Caco-2 (cell line): Measurements from ENCODE around the gene RIIAD1. TPM values are rescaled to one million over a fixed set of nuclear protein-coding genes. Genes with fewer than 3 reads are reported as not detected.

Source experiments
- BruUV-seq: library from RNA; stranded (reverse); fragments of 400-500 nt; replicated peaks from 2 replicates; lab custom pipeline; 2021; lab: Mats Ljungman, UMichigan
- CTCF ChIA-PET: fragments of 300-600 bp; sonication (Branson Sonifier 250); formaldehyde crosslinking; loops from one replicate; lab custom pipeline; 2022; ENCODE audit warnings: antibody characterized with exemption; lab: Charles Lee
- POLR2A ChIA-PET: fragments of 300-600 bp; sonication (Branson Sonifier 250); formaldehyde crosslinking; loops from one replicate; lab custom pipeline; 2022; ENCODE audit warnings: antibody characterized with exemption; lab: Charles Lee
- DNase-seq, 2 experiments: peaks; one replicate each; pipeline versions ENCODE4 v3.0.0 to v3.0.0-alpha.2; 2020 to 2022
- H3K27me3 ChIP-seq: replicated peaks from 2 replicates; pipeline ENCODE4 v1.6.0; 2011; ENCODE audit warnings: low read length; ENCODE audit not compliant: control insufficient read depth, insufficient read depth
- H3K36me3 ChIP-seq: 2 replicates; pipeline ENCODE4 v1.5.1; 2011; ENCODE audit warnings: low read length; ENCODE audit not compliant: control insufficient read depth, insufficient read depth
- H3K4me1 ChIP-seq: fragments of 250-450 bp; sonication (Bioruptor Pico); 2 replicates; pipeline ENCODE4 v1.5.1; 2020; ENCODE audit warnings: mild to moderate bottlenecking
- H3K4me3 ChIP-seq: 2 replicates; pipeline ENCODE4 v1.5.1; 2011; ENCODE audit warnings: low read depth, mild to moderate bottlenecking, control low read depth, low read length
- H3K9me3 ChIP-seq: fragments of 250-450 bp; sonication (Bioruptor Pico); 2 replicates; pipeline ENCODE4 v1.5.1; 2020; ENCODE audit warnings: mild to moderate bottlenecking, moderate library complexity
- H3K27ac Mint-ChIP-seq: one replicate; pipeline ENCODE4 v1.8.0; 2022; ENCODE audit warnings: mixed read lengths; ENCODE audit not compliant: unreplicated experiment
- H3K27me3 Mint-ChIP-seq: one replicate; pipeline ENCODE4 v1.8.0; 2022; ENCODE audit warnings: mixed read lengths; ENCODE audit not compliant: insufficient read depth, unreplicated experiment
- H3K36me3 Mint-ChIP-seq: one replicate; pipeline ENCODE4 v1.8.0; 2022; ENCODE audit warnings: mild to moderate bottlenecking, mixed read lengths; ENCODE audit not compliant: insufficient read depth, unreplicated experiment
- H3K4me1 Mint-ChIP-seq: one replicate; pipeline ENCODE4 v1.8.0; 2022; ENCODE audit warnings: low read depth, mixed read lengths; ENCODE audit not compliant: unreplicated experiment
- H3K4me3 Mint-ChIP-seq: one replicate; pipeline ENCODE4 v1.8.0; 2022; ENCODE audit warnings: mild to moderate bottlenecking, moderate library complexity, mixed read lengths; ENCODE audit not compliant: unreplicated experiment
- H3K9me3 Mint-ChIP-seq: one replicate; pipeline ENCODE4 v1.8.0; 2022; ENCODE audit warnings: mixed read lengths; ENCODE audit not compliant: unreplicated experiment
- CTCF ChIP-seq, 2 experiments: fragments of 200-600 bp in 1 of 2; IDR thresholded peaks; 1 replicate in 1 of 2; 2 replicates in 1 of 2; pipeline versions ENCODE4 v1.5.1 to v1.8.0; 2011 to 2022; ENCODE audit warnings: antibody characterized with exemption in 1 of 2, control low read depth in 1 of 2, inconsistent platforms in 1 of 2, low read depth in 1 of 2, low read length in 1 of 2, mild to moderate bottlenecking in 1 of 2, moderate library complexity in 1 of 2; ENCODE audit not compliant: insufficient read depth in 1 of 2, severe bottlenecking in 1 of 2, unreplicated experiment in 1 of 2
- intact Hi-C: fragments of 100-400 bp; cut with micrococcal nuclease; formaldehyde crosslinking; loops from one replicate; pipeline ENCODE4 v1.10.0; 2022; ENCODE audit not compliant: unreplicated experiment
- total RNA-seq: library from RNA; stranded (reverse); gene quantifications from 2 replicates; pipeline ENCODE4 v1.2.3, GENCODE V29; 2022

RIIAD1 gene
- total RNA-seq, 1 experiment from 2014 or later, result 1.0 TPM

GRCh38 chr1:151741516-151741915 lies 20.2 kb downstream of the RIIAD1 start:
- Mint-ChIP-seq H3K4me1 (peaks cover 7% of the 10 kb centered on the region), H3K4me3 (no peak overlapping the region), H3K27me3 (peaks cover 3% of the 10 kb centered on the region), H3K27ac (no peak overlapping the region), H3K9me3 (peaks cover 7% of the 10 kb centered on the region), H3K36me3 (no peaks in the 10 kb centered on the region)
- H3K4me1 ChIP-seq, result 0 out of 2 replicates have a peak, but pooled peaks cover 7% of the 10 kb centered on the region
- H3K9me3 ChIP-seq, result peaks cover 17% of the 10 kb centered on the region
- no peak for TF ChIP-seq CTCF (IDR thresholded peaks at IDR 0.05; ENCODE audit: insufficient read depth in 1 of 2, low read depth in 1 of 2, low read length in 1 of 2, severe bottlenecking in 1 of 2, unreplicated experiment in 1 of 2)
- no peaks in the 10 kb centered on the region for H3K36me3 ChIP-seq
- H3K27me3 ChIP-seq, result no peaks in the 10 kb centered on the region
- no peak for DNase-seq
- BruUV-seq, result no TSS peak
- ChIA-PET CTCF (no interaction called here), POLR2A (no interaction called here)
- intact Hi-C loops, result no loop called here
- no peak overlapping the region for H3K4me3 ChIP-seq

GRCh38 chr1:151756291-151756690 lies 35.0 kb downstream of the RIIAD1 start:
- no peak for DNase-seq
- H3K36me3 Mint-ChIP-seq, result peaks cover 40% of the 10 kb centered on the region
- ChIA-PET POLR2A (no interaction called here), CTCF (no interaction called here)
- no TSS peak for BruUV-seq
- H3K27ac Mint-ChIP-seq, result no peak overlapping the region
- no peak overlapping the region for H3K4me3 Mint-ChIP-seq
- intact Hi-C loops, result no loop called here
- H3K9me3 Mint-ChIP-seq, result no peaks in the 10 kb centered on the region
- H3K4me1 Mint-ChIP-seq, result no peaks in the 10 kb centered on the region
- Histone ChIP-seq H3K4me1 (no peaks in the 10 kb centered on the region), H3K36me3 (peaks cover 2% of the 10 kb centered on the region; the same call in 1 of the 2 replicates), H3K9me3 (no peaks in the 10 kb centered on the region), H3K4me3 (no peak overlapping the region), H3K27me3 (no peaks in the 10 kb centered on the region)
- H3K27me3 Mint-ChIP-seq, result no peaks in the 10 kb centered on the region
- no peak for TF ChIP-seq CTCF (IDR thresholded peaks at IDR 0.05; ENCODE audit: insufficient read depth in 1 of 2, low read depth in 1 of 2, low read length in 1 of 2, severe bottlenecking in 1 of 2, unreplicated experiment in 1 of 2)

- BruUV-seq, result no TSS peak
Observed at GRCh38 chr1:151759241-151759640, 37.9 kb downstream of the RIIAD1 start.

More at GRCh38 chr1:151759241-151759640, 37.9 kb downstream of the RIIAD1 start:
- Histone ChIP-seq H3K27me3 (no peaks in the 10 kb centered on the region), H3K4me1 (0 out of 2 replicates have a peak, but pooled peaks cover 3% of the 10 kb centered on the region), H3K9me3 (no peaks in the 10 kb centered on the region), H3K36me3 (peaks cover 4% of the 10 kb centered on the region; the same call in 1 of the 2 replicates), H3K4me3 (no peak overlapping the region)
- peaks cover 5% of the 10 kb centered on the region for H3K4me1 Mint-ChIP-seq
- ChIA-PET POLR2A (interaction anchor here (0.7 kb wide), 1 partner anchor 268 kb away, joined by 4 read pairs; no protein-coding TSS in a partner anchor), CTCF (no interaction called here)
- TF ChIP-seq CTCF (IDR thresholded peaks at IDR 0.05; ENCODE audit: insufficient read depth in 1 of 2, low read depth in 1 of 2, low read length in 1 of 2, severe bottlenecking in 1 of 2, unreplicated experiment in 1 of 2), result no peak
- no peak for DNase-seq
- intact Hi-C loops, result no loop called here
- no peak overlapping the region for H3K27ac Mint-ChIP-seq
- H3K36me3 Mint-ChIP-seq, result peaks cover 47% of the 10 kb centered on the region
- no peak overlapping the region for H3K4me3 Mint-ChIP-seq
- no peaks in the 10 kb centered on the region for H3K9me3 Mint-ChIP-seq
- H3K27me3 Mint-ChIP-seq, result no peaks in the 10 kb centered on the region
